EH (cell line): ENCODE data around the gene ALDH1A2.
A peak's percentile ranks its signal among the peaks of the same experiment; 100 is the strongest.
"Not testable (repeated sequence)": the region's sequence is repeated elsewhere in the genome, so short reads cannot be mapped to it uniquely, and the experiment has no call there.

Experiments used
- DNase-seq: peaks from one replicate; pipeline ENCODE4 v3.0.0-alpha.2; 2015; ENCODE audit warnings: low read depth

ALDH1A2 gene

GRCh38 chr15:58066042-58066867, 744 bp upstream of the ALDH1A2 start:
- peak; percentile 55 for DNase-seq

- no peak for DNase-seq
Measured at GRCh38 chr15:58064980-58065444, 499 bp downstream of the ALDH1A2 start.

DNA sequence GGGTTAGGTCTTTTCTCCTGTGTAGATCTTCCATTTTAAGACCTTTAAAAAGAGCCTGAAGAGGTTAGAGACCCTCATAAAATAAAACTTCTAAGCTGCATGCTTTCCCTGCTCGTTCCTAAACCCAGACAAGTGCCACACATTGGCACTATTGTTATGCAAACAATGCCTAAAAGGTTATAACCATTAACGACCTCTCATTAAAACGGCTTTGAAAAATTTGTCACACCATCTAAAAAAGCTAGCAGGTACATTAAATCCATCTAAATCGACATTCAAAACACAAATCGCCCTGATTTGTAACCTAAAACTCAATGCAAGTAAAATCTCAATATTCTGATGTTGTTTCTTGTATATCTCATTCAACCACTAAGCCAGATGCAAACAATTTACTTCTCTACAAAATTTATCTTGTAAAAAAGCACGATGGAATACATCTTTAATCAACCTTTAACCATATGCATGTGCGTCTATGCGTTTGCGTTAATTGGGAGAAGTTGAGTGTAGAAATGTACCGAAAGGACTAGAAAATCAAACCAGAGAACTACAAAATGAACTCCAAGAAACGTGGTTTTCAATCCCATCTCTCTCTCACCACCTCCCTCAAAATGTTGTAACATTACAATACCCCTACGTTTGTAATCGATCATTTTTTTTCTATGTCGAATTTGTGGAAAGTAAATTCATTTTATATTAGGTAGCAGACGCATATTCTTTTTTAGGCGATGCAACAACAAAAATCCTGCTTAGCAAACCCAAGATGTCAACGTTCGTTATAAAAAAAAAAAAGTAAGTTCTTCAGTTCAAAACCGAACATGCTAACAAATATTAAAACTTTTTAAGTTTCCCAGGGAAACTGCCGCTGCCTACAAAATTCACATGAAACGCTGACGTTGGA, 1.2 kb downstream of the ALDH1A2 start:
- no peak for DNase-seq

DNA sequence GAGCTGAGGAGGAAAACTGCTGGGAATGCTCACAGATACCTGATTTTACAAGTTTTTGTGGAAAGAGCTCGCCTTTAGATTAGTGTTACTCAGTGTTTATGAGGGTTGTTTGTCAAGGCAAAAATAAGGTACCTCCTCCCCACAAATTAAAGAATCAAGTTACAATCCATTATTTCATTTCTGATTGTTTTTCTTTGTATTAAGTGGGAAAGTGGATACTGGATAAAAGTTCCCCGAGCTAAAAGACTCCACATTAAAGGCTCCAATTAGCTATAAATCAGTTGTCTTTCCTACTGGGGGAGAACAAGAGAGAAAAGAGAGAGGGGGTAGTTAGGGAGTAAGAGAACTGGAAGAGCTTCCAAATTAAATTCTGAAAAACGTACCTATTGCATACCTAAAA, 1.9 kb downstream of the ALDH1A2 start:
- DNase-seq: no peak

- no peak for DNase-seq
Measured at GRCh38 chr15:58062983-58063382, 2.5 kb downstream of the ALDH1A2 start.

GRCh38 chr15:58062175-58062574, 3.3 kb downstream of the ALDH1A2 start:
- DNase-seq: no peak

- DNase-seq: no peak
Measured at GRCh38 chr15:58060575-58060974, 4.9 kb downstream of the ALDH1A2 start.

GRCh38 chr15:58058729-58059128, 6.8 kb downstream of the ALDH1A2 start:
- no peak for DNase-seq

DNA sequence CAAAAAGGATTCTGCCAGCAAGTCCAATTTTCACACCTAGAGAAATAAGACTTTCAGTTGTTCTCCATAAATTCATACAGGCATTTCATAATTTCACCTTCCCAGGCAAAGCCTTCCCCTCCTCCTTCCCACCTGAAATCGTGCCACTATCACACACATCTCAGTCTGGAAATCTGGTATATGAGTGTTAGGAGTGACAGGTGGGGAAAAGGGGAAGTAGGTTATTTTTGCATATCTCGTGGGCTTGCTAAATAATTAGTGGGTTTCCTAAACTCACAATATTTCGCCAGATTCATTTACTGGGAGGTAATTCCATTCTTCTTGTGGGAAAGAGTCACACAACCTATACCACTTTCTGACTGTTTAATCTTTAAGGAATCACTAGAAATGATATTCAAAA, 7.4 kb downstream of the ALDH1A2 start:
- DNase-seq: no peak

GRCh38 chr15:58057559-58057958, 8.0 kb downstream of the ALDH1A2 start:
- DNase-seq: no peak

GRCh38 chr15:58056015-58056414, 9.5 kb downstream of the ALDH1A2 start:
- no peak for DNase-seq

GRCh38 chr15:58053315-58054153, 12.0 kb downstream of the ALDH1A2 start:
- no peak for DNase-seq

DNA sequence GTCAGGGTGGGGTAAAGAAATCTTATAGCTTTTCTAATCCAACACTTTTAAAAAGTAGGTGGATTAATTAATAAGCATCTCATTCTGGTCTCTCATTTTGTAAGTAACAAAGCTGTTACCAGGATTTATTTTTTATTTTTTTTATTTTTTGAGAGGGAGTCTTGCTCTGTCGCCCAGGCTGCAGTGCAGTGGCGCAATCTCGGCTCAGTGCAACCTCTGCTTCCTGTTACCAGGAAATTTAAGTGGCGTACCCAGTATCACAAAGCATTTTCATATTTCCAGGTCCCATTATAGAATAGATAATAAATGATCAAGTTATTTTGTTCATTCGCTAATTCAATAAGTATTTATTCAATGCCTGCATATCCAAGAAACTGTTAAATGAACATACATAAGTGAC, 13.2 kb downstream of the ALDH1A2 start:
- DNase-seq: no peak

DNA sequence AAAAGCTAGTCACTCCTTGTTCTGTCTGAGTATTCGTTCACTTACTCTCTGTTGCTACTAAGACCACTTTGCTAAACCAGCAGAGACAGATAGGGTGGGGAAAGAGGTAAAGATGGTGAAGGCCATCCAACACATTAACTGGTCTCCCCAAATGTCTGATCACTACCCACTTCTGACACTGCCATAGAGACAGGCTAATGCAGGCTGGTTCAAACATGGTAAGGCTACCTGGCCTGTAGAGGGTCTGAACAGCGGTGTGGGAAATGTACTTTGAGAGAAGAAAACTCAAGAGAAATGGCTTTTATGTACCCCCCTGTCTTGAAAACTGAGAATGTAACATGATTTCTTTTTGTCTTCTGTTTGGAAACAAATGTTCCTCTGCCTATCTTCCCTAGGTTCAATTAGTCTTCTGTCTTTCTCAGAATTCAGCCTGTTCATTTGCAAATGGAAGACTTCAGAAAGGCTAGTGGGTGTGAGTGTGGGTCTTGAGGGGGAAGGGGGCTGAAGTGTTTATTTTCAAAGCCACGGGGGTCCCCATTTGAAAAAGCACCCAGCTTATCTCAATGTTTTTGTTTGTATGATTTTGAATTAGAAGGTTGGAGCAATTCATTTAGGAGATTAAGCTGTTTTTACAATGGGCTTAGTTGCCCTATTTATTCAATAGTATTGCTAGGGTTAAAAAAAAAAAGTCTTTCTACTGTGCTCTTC, 15.8 kb downstream of the ALDH1A2 start:
- DNase-seq: no peak

DNA sequence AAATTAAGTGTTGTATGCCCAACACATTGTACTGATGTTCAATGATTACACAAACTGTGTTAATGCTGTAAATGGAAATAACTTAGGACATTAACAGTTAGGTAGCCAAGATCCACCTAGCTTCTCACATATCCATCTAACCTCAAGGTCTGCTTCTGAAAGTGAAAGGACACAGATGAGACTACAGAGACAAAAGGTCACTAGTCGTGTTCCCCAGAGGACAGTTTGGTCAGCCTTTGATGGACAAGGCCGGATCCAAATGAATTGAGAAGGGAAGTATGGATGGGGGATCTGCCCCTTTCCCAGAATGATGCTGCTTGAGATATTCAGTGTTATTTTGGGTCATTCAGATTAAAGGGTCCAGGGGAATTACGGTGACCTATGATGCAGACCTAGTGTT, 17.2 kb downstream of the ALDH1A2 start:
- no peak for DNase-seq

DNA sequence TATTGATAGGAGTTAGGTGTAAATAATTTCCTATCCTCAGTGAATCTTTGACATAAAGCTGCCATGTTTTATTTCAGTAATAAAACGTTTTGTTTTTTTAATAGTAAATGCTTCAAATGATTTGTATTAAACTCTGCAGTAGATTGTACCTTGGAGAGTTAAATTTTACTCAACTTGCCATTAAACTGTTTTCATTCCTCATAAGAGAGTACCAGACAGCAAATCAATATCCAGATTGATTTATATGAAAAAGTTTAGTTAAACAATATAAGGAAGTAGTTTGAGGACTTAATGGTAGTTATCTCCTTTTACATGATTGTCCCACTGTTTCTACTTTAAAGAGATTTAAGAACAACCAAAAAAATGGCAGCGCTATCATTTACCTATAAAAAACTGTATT, 18.4 kb downstream of the ALDH1A2 start:
- no peak for DNase-seq

GRCh38 chr15:58046467-58046866, 19.0 kb downstream of the ALDH1A2 start:
- DNase-seq: no peak

GRCh38 chr15:58045376-58045775, 20.1 kb downstream of the ALDH1A2 start:
- not testable (repeated sequence) for DNase-seq

DNA sequence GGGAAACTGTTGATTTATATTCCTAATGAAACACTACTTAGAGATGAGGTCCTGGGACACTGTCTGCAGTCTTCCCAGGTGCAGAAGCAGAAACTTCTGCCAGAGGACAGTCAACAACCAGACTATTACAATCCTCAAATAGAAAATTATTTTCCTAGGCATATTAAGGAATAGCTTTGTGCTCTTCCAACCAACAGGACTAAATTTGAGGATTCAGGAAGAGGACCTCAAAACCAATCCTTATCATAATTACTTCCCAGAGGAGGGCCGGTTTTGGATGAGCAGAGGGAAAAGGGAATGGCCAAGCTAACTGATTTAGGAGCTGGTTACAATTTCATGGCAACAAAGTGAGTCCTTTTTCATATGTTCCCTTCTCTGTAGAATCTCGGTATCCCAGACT, 21.0 kb downstream of the ALDH1A2 start:
- DNase-seq: no peak

DNA sequence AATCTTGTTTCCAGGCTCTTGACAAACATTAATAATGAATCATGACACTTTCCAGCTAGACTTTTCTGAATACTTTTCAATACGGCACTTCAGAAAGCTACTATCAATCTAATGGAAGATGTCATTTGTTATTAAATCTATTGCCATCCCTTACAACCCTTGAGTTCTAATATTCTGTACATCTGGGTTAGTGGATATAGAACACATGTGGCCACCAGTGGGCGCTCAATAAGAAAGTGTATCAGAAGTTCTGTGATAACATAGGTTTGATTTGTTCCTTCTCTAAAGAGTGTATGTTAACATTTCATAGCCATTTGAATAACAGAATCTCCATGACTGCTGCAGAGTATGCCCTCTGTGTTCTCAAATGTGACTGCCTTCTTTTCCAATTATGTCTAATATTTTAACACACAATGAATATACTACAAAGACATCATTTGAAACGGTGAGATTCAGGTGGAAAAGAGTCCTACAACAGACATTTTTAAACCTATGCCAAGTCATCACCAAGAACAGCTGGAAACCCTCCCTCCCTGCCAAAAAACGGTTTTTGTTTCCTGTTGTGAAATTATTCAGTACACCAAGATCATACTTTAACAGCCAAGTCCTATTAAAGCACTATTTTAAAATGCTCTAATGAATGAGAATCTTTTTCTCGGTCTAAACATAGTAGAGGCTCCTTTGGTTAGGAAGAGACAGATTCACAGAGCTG, 22.2 kb downstream of the ALDH1A2 start:
- peak; percentile 56 for DNase-seq

DNA sequence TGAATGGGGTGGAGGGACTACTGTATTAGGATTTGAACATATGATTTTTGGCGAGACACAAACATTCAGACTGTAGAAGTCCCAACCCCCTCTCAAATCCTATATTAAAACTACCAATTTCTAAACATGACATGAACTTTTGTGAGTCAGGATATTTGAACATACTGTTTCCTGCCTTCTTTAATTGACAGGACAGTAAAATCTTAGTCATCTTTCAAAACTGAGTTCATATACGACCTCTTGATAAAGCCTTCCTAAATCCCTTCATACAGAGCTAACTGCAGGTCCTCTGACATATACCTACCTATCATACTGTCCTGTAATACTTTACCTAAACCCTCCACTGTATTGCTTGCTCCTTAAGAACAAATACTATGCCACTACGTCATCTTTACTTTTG, 23.5 kb downstream of the ALDH1A2 start:
- no peak for DNase-seq
